Measurements from ENCODE around the gene TBX1.

The TBX1 gene

DNA sequence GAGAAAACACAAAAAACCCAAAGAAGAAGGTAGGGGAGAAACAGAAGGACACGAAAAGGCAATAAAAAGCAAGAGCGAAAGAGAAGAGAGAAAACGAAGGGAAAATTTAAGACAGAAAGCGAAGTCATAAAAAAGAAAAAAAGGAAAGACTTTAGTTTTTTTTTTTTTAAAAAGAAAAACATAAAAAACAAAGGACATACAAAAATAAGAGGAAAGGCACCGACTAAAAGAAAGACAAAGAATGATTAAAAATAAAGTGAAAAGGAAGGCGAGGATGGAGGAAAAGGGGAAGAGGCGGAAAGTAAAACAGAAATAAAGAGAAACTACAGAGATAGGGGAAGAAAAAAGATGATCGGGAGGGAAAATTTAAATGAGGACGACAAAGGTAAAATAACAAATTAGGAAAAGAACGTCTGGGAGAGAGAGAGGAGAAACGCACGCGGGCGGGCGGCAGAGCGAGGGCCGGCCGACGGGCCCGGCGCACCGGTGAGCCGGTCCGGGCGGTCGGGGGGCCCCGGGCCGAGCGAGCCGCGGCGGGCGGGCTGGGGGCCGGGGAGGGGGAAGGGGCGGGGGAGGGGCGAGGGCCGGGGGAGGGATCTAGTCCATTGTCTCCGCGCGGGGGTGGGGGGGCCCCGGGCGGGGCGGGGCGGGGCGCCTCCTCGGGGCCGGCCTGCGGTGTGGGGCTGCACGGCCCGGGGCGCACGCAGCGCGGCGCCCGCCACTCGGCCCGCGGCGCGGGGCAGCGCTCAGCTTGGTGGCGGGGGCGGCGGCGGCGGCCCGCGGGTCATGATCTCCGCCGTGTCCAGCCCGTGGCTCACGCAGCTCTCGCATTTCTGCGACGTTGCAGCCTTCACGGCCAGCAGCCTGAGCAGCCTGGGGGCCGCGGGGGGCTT is at the start of gene TBX1:
TBX1 (plus strand) TSS at position 721 of the 893 bp plus-strand sequence; CDS start at position 787, 66 bp downstream.
- DNase-seq (ENCODE audit: low read depth), result no peak

DNA sequence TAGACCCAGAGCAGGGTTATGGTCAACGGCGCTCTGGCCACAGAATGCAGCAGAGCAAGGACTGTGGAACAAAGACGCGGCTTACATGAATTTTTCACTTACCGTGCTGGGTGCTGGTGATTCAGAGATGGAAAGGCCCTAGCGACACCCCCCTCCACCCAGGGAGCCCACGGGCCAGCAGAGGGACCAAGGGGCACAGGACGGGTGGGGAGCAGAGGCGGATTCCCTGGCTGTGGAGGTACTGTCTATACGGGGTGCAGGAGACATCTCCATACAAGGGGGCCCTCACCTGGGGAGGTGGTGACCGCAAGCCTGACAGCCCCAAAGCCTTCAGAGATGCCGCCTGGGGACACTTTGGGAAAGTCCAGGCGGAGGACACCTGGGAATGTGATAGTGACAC is 47.3 kb upstream of the TBX1 start:
- no peak for DNase-seq (ENCODE audit: low read depth)

DNA sequence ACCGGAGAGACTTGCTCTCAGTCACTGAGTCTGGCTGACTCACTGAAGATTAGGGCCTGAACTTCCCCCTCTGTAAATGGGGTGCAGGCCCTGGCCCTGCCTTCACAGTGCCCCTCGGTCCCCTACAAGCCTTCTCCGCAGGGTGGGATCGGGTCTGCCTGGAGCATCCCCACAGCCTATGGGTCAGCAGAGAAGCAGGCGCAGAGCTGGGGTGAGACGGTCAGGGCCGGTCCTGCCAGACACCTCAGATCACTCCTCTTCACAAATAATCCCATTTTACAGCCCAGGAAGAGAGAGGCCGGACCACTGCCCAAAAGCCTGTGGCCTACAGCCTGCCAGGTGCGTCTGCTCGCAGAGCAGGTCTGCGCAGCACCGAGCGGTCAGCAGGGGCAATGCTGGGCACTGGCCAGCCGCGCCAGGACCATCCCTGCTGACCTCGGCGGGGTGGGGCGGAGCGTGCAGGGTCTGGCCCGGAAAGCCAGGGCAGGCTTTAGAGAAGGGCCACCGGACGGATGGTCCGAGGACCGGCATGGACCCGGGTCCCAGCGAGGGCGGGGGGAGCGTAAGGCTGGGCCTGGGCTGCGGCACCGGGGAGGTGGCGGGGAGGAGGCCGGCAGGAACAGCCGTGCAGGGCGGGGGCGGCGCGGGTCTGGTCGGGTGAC is 46.8 kb upstream of the TBX1 start:
- no peak for DNase-seq (ENCODE audit: low read depth)

DNA sequence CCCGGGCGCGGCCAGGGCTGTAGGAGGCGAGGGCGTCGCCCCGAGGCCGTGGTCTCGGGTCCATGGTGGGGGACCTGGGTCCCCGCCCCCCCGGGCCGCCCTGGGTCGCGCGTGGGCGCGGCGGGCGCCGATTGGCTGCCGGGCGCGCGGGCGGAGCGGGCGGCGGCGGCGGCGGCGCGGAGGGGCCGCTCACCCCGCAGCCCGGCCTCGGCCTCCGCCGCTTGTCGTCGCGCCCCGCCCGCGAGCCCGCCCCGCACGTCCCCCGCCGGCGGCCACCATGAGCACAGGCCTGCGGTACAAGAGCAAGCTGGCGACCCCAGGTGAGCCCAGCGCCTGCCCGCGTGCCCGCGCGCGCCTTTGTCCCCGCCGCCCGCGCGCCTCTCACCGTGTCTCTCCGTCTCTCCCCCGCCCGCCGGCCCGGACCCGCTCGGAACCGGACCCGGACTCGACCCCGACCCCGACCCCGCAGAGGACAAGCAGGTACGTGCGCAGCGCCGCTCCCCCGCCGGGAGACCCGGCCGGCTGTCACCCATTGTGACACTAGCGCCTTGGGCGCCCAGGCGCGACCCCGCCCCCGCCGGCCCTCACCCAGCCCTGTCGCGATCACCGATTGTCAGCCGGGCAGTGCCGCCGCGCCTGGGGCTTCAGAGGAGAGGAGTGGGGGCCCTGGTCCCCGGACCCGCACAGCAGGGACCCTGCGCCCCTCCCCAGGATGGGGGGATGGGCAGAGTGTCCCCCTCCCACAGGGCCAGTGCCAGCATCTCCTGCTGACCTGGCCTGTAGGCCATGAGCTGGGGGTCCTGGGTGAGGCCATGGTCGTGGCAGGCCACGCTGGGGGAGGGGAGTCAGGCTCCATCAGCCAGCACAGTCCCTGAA is 46.0 kb upstream of the TBX1 start, which contains the start of gene SEPTIN5:
SEPTIN5 (plus strand) TSS at position 192 of the 876 bp plus-strand sequence; CDS start at position 278, 86 bp downstream.
- DNase-seq (ENCODE audit: low read depth), result no peak

DNA sequence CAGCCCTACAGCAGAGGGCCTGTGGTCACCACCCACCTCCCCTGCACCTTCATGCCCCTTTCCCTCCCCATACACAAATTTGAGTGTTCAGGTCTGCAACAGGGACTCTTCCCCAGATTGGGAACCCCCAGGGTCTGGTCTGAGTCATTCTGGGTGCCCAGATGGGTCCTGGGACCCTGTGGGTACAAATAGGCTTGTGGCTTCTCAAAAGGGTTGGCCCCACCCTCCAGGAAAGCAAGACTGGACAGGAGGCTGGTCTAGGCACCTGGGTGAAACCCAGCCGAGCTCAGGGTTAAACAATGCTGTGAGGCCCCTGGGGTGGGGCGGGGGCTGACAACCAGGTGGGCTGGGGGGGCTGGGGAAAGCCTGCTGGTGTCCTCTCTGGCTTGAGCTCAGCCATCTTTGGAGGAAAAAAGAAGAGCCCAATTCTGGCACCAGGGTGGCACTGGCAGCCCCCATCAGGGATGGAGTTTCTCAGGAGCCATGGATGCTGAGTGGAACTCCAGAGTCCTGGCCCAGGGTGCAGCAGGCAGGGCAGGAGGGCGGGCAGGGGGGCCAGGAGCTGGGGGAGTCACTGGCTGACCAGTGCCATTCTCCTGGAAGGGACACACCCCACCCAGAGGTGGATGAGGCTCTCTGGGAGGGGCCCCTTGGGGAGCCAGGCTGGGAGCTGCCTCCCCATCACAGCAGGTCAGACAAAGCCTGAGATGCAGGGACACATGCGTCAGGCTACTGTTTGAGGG is 45.2 kb upstream of the TBX1 start:
- DNase-seq (ENCODE audit: low read depth), result no peak

DNA sequence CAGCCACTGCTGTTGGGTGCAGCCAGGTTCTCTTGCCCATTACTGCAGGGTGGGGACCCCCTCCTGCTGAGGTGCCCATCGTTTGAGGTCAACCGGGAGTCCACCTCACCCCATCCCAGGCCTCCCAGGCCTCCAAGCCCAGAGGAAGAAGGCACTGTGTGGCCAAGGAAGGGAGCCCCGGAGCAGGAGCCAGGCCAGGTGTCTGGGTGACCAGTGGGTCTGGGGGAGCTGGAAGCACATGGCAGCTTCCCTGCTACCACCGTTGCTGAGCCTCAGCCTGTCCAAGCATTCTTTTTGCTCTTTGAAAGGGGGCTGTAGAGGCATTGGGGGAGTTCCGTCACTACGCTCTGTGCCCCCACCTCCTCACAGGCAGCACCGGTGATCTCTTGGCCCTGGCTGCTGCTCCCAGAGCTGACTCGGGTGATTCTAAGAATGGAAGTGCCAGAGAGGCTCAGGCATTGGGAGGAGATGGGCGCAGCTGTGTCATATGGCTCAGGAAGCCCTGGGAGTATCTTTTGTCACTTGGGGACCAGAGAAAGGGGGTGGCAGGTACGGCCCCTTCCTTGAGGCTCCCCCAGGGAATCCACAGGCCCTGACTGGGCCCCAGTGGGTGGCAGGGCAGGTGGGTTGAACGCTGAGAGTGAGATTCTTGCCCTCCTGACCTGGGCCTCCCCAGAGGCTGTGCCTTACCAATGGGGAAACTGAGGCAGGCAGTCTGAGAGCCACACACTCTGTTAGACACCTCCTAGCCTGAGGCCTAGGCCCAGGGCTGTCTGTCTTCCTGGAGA is 44.3 kb upstream of the TBX1 start:
- no peak for DNase-seq (ENCODE audit: low read depth)

DNA sequence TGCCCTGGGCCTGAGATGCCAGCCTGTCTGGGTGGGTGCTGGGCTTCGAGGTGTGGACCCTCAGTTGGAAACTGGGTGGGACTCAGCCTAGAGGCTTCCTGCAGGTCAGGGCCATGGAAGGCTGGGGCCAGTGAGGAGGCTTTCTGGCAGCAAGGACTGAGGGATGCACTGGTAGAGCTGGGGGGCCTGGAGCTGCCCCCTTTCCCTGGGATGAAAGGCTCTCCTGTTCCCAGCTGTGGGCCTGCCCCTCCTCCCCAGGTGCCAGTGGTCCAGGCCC is 43.8 kb upstream of the TBX1 start:
- no peak for DNase-seq (ENCODE audit: low read depth)

DNA sequence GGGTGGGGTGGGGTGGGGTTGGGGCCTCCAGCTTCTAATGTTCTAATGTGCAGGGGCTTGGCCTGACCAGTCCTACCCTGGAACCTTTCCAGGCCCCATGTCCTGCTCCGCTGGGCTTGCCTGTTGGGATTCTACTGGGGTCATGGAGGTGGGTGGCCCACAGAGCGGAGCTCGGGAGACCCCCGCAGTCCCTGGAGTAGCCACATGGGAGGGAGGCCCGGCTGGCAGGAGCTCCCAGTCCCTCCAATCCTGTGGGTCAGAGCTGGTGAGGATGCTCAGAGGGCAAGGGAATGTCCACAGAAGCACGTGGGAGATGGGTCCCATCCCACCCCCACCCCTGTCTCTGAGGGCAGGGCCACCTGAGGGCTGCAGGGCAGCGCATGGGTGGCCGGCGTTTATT is 43.4 kb upstream of the TBX1 start:
- DNase-seq (ENCODE audit: low read depth), result no peak

DNA sequence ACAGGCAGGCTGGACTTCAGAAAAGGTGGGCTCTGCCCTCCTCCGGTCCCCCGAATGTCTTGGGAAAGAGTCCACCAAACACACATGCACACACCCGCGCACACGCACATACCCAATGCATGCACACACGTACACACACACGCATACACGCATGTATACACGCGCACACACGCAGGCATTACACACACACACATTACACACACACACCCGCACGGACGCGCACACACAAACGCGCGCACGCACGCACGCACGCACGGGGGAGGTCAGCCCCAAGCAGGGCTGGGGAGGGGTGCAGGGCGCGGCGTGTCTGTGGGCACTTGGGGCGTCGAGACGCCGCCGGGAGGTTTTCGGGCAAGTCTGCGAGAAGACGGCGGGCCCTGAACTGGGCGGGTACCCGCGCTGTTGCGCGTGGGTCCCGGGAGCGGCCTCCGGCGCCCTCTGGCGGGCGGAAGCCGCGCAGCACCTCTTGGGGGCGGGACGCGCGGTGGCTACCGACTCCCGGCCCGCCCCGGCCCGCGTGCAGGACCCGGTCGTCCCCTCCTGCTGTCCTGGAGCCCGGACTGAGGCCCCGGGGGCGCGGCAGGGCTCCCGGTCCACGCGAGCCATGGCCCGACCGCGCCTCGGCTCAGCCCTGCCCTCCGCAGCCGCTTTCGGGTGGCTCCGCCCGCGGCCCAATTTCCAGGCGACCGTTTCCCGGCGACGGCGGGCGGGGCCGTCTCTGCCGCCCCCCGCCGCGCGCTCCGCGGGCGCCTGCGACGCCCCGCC is 42.7 kb upstream of the TBX1 start:
- DNase-seq (ENCODE audit: low read depth), result peak; percentile 70

DNA sequence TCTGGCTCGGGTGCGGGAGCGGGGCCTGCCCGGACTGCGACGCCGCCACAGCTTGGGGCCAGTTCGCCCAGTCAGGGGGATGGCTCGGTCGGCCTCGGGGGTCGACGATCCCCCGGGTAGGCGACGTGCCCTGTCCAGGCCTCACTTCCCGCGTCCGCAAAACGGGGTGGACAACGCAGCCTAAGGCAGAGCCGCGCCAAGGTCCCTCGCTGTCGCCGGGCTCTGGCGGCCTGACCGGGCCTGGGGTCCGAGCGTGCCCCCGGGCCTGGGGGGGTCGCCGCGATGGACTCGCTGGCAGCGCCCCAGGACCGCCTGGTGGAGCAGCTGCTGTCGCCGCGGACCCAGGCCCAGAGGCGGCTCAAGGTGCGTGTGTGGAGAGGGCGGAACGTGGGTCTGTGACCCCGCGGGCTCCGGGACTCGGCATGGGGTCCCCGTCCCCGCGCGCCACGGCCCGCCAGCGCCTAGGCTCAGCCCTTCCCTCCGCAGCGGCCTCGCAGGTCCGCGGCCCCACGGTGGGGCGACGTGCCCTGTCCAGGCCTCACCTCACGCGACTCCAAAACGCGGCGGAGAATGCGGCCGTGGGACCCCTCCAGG is 42.0 kb upstream of the TBX1 start:
- DNase-seq (ENCODE audit: low read depth), result no peak

DNA sequence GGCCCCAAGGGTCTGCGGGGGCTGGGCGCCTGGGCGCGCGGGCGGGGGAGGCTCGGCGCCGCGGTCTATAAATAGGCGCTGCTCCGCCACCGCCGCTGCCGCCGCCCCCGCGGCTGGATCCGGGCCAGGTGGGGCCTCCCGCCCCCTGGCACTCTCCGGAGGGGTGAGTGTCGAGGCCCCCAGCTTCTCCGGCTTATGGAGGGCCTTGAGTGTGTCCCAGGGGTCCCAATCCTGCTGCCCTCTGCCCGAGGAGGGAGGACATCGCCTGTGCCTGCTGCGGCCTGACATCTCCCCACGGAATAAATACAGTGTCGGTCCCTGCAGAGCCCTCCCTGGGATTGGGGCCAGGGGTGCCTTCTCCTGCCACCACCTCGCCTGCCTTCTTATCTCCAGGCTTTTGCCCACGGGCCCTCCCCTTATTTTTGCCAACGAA is 41.5 kb upstream of the TBX1 start:
- DNase-seq (ENCODE audit: low read depth), result peak; percentile 49

DNA sequence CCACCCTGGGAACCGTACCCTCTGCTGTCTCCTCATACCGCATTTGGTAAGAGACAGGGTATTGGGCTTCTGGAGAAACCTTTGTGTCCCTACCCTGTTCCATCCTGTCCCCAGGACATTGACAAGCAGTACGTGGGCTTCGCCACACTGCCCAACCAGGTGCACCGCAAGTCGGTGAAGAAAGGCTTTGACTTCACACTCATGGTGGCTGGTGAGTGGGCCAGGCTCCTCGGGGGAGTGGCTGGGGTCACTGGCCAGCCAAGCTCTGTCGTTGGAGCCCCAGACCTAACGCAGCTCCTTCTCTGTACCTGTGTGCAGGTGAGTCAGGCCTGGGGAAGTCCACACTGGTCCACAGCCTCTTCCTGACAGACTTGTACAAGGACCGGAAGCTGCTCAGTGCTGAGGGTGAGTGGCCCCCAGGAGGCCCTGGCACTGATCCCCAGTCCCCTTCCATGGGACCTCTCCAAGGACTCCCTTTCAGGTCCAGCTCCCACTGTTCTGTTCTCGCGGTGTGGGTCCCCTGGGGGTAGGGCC is 41.0 kb upstream of the TBX1 start:
- no peak for DNase-seq (ENCODE audit: low read depth)

DNA sequence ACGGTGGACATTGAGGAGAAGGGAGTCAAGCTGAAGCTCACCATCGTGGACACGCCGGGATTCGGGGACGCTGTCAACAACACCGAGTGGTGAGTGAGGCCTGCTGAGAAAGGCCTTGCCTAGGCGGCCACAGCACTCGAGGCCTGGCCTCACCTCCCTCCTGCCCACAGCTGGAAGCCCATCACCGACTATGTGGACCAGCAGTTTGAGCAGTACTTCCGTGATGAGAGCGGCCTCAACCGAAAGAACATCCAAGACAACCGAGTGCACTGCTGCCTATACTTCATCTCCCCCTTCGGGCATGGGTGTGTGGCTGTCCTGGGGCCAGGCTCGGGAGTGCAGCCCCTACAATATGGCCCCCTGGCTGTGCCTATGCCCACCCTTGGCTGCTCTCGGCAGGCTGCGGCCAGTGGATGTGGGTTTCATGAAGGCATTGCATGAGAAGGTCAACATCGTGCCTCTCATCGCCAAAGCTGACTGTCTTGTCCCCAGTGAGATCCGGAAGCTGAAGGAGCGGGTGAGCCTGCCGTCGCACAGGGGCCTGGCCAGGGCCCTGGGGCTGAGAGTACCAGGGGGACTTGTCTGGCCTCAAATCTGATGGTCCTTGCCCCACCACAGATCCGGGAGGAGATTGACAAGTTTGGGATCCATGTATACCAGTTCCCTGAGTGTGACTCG is 40.3 kb upstream of the TBX1 start:
- DNase-seq (ENCODE audit: low read depth), result no peak

DNA sequence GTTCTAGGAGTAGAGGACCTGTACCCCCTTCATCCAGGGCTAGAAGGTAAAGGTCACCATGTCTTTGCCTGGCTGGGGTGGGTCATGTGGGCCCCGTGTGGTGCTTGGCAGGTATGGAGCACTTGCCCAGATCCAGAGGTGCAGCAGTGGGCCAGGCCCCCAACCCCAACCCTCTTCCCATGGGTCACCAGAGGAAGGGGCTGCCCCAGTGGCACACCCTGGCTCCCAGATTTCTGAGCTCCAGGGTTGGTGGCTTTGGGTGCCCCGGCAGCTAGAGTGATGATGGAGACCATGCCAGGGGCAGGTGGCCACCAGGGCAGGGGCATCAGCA is 39.6 kb upstream of the TBX1 start:
- DNase-seq (ENCODE audit: low read depth), result no peak

DNA sequence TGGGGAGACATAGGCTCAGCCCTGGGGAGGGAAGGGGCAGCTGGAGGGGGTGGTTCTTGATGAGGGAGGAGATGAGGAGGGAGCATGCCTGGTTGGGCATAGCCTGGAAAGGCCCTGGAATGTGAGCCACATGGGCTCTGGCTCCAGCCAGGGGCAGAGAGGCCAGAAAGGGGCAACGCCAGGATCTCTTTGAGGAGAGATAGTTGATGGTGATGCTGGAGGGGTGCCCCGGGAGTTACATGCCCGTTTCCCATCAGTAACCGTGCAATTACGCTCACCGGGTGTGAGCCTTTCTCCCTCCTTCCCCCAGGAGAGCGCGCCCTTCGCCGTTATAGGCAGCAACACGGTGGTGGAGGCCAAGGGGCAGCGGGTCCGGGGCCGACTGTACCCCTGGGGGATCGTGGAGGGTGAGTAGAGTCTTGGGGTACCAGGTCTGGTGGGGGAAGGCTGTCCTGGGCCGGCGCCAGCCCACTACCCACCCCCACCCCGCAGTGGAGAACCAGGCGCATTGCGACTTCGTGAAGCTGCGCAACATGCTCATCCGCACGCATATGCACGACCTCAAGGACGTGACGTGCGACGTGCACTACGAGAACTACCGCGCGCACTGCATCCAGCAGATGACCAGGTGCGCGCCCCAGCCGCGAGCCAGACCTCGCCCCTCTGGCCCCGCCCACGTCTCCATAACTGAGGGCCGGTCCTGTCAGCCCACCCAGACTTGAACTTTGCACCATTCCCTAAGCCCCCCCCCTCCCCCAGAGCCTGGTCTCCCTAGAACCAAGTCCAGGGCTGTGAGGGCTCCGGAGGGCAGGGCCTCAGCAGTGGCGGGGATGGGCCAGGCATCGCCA is 39.0 kb upstream of the TBX1 start:
- no peak for DNase-seq (ENCODE audit: low read depth)

DNA sequence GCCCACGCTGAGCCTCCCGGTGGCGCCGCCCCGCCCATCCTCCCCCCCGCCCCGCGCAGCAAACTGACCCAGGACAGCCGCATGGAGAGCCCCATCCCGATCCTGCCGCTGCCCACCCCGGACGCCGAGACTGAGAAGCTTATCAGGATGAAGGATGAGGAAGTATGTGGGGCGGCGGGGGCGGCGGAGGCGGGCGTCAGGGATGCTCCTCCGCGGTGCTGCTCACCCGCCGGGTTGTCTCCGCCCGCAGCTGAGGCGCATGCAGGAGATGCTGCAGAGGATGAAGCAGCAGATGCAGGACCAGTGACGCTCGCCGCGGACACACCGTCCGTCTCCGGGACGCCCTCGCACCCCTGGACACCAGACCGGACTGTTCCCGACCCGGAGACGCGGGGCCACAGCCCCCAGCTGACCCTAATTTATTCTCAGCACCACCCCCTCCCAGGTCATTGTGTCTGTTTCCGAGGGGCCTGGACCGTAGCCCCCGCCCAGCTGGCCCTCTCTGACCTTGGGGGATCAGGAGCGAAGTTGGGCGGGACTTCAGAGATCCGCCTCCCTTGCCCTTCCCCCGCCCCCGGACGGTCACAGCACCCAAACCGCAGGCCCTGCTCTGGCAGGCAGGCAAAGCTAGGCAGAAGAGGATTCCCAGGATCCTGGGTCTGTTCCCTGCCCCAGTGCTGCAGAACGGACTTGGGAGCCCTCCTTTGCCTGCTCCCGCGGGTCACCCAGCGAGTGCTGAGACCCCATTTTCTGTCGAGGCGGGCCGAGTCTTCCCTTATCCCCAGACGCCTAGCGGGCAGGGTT is 38.2 kb upstream of the TBX1 start:
- DNase-seq (ENCODE audit: low read depth), result no peak

DNA sequence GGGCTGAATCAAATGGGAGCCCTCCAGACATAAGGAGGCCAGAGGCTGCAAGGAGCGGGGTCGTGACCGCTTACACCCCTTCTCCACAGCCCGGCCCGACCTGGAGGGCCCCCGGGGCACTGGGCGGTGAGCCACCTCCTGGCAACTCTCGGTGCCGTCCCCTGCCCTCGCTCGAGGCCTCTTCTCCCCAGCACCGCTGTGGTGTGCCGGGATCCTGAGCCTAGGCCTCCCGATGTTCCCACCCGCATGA is 37.7 kb upstream of the TBX1 start:
- DNase-seq (ENCODE audit: low read depth), result no peak
